Hippocampal formation (tissue), 2 donors: ENCODE data around the gene GPC6.

Experiments
- DNase-seq, 2 donors: peaks; one replicate each; lab custom pipeline; 2025; lab: John Stamatoyannopoulos, UW

GPC6 gene

DNA sequence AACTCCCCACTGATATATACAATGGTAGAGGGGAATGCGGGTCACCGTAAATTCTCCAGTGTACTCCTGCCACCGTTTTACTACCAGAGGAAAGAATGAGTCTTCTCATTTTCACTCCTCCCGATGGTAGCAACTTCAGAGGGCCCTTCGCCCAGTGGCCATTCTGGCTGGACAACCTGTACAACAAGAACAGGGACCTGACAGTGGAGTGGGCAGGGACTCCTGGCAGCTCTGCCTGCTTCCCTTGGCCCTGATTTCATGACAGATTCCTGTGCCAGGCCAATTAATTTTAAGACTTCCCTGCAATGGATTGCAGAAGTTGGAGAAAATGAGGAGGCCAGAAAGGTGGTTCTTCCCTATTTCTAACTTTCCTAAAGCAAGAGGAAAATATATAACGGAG is 148.9 kb downstream of the GPC6 start:
- no peak for DNase-seq

DNA sequence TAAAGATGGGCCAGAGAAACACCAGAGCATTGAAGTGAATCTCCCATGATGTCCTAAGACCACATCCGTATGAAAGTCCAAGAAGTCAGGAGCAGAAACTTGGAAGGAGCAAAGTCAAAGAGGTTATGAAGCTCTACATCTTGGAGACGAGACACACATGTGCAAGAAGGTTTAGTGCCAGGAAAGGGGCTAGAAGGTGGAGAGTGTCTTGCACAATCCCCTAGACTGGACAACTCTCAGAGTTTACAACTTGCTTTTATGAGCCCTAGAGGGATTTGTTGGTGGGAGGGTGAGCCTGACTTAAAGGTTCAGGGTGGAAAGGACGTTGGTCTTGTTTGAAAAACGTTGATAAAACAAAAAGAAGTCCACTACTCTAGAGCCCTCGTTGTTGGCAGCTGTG is 150.6 kb downstream of the GPC6 start:
- DNase-seq, result no peak

DNA sequence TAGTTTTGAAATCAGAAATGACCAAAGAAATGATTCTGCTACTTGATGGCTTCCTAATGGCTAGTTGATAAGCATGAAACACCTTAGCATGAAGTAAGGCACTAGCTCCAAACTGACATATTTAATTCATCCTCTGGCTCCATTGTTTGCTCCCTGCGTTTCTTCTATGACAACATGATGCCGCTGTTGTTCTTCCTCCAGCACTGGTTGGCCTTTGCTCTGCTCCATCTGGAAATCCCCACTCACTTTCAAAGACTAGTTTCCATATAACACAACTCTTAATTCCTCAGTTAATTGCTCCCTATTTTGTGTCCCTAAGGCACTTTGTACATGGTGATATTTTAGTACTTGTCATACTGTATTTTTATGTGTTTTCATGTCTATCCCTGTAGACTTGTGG is 151.6 kb downstream of the GPC6 start:
- no peak for DNase-seq

DNA sequence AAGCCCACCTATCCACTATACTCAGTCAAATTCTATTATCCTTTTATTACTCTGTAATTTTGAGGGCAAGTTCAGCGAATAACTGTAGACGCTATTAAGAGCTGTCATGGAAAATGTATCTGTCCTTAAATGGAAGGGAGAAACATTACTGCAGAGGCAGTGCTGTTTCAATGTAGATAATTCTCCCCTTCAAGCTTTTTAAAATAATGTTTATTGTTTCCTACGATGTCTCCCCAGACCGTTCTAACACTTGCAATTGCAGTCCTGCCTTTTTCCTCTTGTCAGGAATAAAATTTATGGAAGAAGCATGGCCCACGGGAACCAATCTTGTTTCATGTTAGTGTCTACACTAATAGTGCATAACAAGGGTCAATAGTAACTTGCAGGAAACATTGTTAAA is 159.5 kb downstream of the GPC6 start:
- no peak for DNase-seq

DNA sequence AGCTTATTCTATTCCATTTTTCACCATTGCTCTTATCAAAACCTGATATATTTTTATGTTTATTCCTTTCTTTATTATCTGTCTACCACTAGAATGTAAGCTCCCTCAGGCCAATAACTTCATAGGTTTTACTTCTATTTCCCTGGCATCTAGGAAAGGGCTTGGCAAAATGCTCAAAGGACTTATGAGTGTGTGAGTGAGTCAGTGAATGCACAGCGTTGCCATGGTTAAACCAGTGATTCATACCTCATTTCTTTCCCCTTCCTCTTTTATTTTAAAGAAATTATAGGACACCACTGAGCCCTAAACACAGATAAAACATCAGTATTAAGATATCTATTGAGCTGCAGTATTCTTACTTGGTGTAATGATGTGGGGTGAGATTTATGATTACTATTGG is 162.1 kb downstream of the GPC6 start:
- DNase-seq, result no peak

DNA sequence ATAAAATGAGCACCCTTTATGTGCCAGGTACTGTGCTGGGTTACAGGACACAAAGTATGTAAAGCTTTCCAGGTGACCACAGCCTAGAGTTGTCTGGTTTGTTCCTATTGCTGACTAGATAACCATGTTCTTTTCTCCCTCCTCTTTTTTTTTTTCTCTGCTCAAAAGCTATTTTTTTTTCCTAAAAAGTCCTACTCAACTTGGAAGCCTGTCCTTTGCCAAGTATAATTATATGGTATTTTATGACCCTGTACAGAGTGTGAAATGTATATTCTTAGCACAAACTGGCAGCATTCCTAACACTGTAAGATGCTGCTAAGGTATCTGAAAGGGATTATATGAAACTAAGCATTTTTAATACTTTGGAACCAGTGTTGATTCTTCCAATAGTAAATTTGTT is 171.0 kb downstream of the GPC6 start:
- no peak for DNase-seq

DNA sequence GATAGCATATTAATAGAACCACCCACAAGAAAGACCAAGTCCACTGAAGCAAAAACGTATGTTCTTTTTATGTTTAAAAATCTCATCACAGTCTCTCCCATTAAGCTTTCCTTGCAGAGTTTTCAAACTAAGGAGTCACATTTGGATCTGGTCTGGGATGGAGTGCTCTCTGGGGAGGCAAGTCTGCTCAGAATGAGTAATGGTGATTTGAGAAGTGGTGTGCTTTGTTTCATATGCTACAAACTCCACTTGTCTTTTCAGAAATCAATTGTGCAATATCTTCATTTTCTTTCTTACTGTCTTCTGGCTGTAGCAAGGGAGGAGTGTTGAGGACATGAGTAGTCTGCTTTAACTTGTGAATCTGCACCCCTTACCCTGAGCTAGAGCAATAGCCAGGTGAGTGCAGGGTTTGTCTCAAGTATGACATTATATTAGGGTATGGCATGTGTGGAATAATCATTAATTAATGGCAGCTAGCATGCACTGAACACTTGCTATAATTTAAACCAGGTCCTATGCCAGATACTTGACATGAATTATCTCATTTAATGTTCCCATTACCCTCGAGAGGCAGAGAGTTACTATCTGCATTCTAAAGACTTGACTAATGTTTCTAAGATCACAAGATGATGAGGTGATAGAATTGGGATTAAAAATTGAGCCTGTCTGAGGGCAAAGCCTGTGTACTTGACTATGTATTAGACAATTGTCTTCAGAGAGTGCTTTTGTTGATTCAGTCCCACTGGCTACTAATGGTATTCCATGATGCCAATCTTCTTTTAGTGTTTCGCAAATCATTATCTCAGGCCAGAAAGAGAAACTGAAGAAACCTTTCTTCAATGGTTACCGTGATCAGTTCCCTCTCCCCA is 171.8 kb downstream of the GPC6 start:
- no peak for DNase-seq

DNA sequence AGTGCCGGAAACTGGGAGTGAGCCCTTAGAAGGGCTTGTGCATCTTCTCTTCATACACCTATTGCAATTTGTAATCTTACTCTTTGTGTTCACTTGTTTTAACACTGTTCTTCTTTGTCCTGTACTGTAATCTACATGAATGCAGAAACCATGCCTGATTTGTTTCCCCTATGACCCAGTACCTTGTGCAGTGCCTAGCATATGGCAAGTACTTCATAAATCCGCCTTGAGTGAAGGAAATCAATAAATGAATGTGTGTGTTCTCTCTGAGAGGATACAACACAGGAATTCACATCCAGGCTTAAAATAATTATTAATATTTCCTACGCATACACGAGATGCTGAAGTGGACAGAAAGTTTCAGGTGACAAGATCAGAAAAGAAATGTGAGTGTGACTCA is 172.6 kb downstream of the GPC6 start:
- DNase-seq, result no peak

DNA sequence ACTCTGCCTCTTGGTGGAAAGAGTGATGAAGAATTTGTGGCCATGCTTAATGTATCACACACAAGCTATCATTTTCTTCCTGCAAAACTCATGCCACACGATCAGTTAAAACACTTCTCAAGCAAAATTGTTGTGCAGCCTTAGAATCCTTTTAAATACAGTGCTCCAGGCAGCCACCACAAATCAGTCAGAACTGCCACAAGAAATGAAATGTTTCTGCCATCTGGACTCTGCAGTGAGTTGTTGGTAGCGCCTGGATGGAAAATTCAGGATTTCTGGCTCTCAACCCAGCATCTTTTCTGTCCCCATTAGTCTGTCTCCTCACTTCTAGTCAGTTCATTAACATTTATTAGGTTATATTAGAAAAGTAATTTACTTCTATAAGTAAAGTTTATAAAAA is 179.5 kb downstream of the GPC6 start:
- no peak for DNase-seq

DNA sequence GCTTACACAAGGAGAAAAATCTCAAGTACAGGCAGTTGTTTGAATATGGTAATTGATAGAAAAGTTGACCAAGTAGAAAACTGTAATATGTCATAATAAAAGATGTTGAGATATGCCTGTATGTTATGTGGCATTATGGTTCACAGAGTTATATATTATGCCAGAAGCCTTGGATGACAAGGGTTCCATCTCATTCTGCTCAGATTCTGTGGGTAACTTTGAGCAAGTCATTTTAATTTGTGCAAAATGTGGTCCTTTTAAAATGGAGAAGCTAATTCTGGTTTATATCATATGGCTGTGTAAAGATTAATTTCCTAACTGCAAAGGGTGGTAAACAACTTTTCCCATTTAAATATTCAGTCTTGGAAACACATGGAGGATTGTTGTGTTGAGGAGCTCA is 180.9 kb downstream of the GPC6 start:
- DNase-seq, result no peak

DNA sequence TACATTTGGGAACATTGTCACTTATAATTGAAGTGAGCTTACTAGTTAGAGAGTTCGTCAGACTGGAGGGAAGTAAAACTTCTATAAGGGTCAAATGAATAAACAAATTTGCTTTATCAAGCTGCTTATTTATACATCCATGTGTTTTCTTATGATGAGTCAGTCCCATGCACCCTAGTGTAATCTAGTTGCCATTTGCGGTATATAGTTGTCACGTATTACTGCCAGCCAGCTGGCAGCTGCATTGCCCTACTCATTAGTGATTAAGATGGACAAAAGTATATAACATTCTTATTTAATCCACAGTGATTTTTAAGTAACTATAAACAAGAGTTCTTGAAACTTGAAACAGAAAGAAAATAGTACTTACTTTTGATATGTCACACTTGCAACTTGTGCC is 182.4 kb downstream of the GPC6 start:
- no peak for DNase-seq

DNA sequence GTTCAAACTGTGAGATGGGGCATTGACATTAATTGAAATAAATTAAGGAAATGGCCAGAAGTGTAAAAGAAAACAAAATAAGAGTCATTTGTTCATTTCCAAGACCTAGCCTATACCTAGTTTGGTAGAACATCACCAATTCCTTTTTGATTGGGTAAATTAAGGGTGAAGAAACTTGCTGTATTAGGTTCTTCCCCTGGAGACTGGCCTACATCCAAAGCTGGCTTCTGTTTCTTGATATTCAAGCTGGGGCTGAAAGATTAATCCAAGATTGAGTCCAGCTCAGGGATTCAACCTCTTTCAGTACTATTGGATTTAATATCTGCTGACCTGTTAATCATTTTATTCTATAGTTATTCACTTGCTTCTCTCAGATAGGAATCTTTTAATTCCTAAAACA is 183.2 kb downstream of the GPC6 start:
- DNase-seq, result no peak

DNA sequence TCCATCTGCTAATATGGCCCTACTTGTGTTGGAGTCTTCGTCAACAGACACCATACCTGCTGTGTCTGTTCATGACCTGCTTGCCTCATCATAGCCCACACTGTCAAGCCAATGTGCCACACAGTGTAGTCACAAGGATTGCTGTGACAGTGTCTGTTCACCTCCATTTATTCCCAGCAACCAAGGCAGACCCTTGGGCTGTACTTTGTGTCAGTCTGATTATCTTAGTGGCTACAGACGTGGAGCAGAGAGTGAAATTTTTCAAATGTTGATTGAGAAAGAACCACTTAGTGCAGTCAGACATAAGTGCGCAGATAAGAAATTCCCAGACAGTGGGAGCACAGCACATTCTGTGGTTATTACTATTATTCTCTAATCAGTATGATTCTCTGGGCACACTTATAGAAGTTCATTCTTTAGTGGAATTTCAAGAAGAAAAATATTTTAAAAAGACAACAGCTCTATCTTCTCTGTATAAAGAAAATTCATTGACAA is 184.6 kb downstream of the GPC6 start:
- DNase-seq, result no peak

DNA sequence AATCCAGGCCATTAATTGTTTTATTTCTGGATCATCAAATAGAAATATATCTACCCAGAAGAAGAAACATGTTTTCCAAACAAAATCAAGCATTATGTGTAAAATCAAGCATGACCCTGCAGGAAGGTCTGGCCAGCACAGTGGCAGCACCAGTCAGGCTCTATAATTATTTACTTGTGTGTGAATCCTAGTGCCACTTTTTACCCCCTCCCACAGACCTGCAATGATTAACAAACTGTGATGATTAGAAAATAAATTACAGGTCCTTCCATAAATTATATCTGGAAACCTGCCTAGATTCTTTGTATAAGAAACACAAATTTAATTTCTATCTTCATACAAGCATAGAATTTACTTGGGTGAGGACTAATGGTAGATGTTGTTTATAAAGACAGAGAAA is 186.1 kb downstream of the GPC6 start:
- no peak for DNase-seq

DNA sequence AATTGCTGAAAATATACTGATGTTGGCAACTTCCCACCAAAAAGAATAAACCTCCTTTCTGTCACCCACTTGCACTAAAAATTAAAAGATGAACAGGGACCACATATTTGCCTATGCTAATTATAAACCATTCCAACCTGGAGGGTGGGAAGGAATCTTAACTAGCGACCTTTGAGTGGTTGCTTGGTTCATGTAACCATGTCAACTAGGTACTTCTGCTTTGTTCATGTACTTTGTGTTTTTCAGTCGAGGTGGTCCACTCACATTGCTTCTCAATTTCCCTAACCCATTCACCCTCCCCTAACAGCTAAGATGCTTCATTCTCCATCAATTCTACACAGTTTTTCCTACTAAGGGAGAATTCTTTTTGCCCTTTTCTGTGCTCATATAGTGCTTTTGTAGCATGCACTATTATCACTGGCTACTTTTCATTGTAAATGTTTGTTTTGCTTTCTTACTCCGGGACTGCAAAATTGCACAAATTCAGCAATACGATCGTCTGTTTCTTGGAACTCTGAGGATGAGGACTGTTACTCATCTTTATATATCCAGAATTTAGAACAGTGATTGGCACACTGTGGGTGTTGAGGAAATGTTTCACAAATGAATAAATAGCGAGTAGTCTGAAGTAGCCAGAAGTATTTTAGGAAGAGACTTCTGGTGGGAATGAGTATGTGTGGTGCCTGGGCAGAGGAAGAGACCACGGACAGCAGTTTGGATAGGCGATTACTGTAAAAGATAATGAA is 187.5 kb downstream of the GPC6 start:
- no peak for DNase-seq

DNA sequence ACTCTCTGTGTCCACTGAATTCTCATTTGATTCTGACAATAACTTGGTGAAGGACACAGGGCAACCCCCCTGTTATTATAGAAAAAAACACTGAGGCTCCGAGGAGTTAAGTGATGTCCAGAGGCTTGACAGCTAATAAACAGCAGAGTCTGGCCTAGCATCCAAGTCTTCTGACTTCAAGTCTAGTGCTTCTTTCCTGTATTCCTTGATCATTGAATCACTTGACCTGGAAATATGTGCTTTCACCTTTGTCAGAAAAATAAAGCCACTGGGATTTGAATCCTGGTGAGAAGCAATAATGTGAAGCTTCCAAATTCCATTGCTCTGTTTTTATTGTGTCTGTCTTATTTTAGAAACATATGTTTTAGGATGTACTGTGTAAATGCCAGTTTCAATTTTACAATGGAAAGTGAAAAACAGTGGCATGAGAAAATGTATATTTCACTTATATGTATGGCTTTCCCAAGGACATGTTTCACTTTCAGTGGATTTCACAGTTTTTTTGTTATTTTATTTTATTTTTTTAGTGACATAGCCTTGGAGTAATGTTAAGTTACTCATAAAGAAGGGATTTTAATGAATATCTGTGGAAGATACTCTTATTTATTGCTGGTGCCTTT is 190.2 kb downstream of the GPC6 start:
- DNase-seq, result no peak

DNA sequence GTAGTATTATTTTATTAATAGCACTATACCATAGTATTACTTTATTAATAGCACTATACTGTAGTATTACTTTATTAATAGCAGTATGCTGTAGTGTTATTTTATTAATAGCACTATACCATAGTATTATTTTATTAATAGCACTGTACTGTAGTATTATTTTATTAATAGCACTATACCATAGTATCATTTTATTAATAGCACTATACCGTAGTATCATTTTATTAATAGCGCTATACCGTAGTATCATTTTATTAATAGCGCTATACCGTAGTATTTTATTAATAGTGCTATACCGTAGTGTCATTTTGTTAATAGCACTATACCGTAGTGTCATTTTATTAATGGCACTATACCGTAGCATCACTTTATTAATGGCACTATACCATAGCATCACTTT is 191.8 kb downstream of the GPC6 start:
- DNase-seq, result no peak

DNA sequence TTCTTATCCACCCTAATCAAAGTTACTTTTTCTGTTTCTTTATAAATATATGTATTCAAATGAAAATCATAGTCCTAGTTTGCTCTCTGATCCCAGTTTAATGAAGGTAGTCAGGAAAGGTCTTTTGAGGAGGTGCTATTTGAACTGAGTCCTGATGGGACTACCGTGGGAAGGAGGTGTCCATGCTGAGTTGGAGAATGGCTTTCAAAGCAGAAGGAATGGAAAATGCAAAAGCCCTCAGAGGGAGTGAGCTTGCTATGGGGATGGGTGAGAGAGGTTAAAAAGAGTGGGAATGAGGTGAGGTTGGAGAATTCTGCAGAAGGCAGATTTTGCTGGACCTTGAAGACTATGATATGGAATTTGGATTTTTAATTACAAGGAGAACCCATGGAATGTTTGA is 193.6 kb downstream of the GPC6 start:
- DNase-seq, result no peak

DNA sequence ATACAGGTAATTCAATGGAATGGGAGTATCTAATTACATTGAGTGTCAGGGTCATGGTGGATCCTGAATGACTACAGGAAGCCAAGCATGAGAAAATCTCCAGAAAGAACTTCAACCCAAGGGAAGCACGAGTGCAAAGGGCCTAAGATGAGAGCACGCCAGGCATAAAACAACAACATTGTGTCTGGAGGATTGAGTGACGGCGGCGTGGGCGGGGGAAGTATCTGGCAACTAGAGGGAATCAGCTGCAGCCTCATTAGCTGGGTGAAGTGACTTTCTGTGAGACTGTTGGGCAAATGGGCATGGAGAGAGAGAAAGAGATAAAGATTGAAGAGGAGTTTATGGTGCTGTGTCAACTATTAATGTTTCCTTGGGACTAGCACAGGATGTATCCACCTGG is 194.3 kb downstream of the GPC6 start:
- DNase-seq, result no peak

DNA sequence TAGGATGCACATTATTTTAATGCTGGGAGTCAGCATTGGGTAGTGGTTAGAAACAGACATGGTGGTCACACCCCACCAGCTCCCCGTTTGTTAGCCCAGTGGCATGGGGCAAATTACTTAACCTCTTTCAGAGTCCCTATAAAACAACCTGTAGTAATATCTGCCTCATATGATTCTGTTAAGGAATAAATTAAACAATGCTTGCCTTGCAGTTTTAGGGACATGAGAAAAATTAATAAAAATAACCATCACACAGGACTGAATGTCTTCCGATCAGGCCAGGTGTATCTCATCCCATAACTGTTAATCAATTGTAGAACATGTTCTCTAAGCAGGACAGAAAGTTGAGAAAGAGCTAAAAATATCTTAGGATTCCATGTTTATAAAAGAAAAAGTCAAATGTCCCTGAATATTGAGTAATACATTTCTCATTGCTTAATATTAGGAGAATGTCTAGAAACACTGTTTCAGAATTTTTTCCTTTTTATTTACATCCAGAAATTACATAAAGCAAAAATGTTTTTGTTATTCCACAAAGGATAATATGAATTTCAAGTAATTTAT is 196.5 kb downstream of the GPC6 start:
- no peak for DNase-seq

DNA sequence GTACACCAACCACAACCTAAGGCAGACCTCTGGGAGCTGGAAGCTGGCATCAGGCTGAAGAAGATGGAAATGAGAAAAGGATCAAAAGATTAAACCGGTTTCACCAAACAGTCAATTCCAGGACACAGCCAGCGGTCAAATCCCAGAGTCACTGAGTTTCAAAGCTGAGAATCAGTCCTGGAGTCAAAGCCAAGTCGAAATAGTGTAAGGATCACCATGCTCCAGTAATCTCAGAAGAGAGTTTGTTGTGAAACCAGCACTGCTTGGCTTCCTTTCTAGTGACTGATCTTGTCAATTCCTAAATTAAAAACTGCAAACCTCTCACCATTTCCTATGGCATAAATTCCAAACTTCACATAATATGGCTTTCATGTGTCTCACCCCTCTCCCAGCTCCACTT is 198.8 kb downstream of the GPC6 start:
- DNase-seq, result no peak

DNA sequence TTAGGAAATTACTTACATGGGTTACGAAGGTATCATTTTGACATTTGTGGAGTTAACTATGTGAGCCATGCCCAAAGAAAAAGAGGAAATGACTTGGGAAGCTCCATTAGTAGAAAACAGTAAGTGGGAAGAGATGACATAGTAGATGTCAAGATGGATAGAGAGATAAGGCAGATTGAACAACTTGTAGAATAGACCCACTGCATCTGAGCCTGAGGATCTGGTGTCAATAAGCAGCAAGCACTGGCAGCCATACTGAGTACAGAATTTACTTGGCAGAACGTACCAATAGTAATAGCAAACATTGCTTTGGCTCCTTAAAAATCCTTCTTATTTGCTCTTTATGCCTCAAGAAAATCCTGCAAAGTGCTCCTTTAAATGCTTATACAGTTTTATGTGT is 203.8 kb downstream of the GPC6 start:
- no peak for DNase-seq

DNA sequence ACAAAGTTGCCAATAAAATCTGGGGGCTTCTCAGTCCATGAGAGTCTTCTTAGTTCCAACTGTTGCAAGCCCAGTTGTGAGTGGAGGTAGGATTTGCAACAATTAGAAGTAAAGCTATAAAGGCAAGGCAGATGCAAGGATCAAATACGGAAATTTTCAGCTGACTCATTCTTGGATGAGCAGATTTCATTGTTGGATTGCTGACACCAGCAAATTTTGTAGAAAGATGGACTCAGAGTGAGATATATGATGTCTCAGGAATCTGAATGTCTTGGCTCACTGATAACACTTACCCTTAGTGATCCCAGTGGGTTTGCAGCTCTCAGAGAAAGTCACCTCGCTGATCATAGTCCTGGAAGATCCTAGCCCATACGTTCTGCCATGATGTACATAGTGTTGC is 209.0 kb downstream of the GPC6 start:
- no peak for DNase-seq
